ENCODE results near the gene HERPUD1. TPM values are rescaled to one million over a fixed set of nuclear protein-coding genes. Genes with fewer than 3 reads are reported as not detected.
A peak's percentile ranks its signal among the peaks of the same experiment; 100 is the strongest.

Gene HERPUD1
- total and polyA plus RNA-seq, 9 of the 15 experiments (the other 6 are each of a cell fraction or from before 2014, with no cell fraction given) = 14.2 to 60.7 (median 37.4) TPM

DNA sequence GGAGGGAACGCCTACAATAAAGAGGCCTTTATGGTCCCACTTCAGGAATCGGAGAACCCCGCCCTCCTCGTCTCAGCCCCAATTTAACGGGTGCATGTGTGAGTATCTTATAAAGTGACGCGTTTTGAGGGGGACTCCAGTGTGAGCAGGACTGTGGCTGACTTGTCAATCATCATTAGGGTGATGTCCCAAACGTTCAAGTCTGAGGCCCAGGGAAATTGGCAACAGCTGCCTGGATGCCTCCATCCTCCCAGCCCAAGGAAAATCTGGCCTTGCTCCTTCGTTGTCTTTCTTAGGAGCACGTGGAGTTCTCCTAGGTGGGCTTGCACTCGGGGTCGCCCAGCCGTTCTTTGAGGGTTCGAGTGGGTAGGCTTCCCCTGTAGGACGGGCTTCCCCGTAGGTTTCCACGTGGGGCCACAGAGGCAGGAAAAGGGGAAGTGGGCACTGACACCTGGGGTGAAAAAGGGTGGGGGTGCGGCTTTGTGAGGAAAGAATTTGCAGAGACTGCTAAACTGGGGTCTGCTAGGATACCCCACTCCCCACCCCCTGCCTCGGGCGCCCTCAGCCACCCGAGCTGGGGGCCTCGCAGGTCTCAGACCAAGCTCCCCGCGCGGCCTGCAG is 561 bp upstream of the HERPUD1 start (continued):
- TF ChIP-seq, protein P1, sequence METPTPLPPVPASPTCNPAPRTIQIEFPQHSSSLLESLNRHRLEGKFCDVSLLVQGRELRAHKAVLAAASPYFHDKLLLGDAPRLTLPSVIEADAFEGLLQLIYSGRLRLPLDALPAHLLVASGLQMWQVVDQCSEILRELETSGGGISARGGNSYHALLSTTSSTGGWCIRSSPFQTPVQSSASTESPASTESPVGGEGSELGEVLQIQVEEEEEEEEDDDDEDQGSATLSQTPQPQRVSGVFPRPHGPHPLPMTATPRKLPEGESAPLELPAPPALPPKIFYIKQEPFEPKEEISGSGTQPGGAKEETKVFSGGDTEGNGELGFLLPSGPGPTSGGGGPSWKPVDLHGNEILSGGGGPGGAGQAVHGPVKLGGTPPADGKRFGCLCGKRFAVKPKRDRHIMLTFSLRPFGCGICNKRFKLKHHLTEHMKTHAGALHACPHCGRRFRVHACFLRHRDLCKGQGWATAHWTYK (CRISPR knock-in tag; IDR thresholded peaks at IDR 0.05) = peak; percentile 41; the same call in 1 of the 2 replicates
- TF ChIP-seq CSDE1 (IDR thresholded peaks at IDR 0.05) (0 out of 4 replicates have a peak, but pooled peaks of 1 of the 2 experiments have one; percentile 8), ZFPM2 (CRISPR knock-in tag; IDR thresholded peaks at IDR 0.05) (no peak), FOXA1 (IDR thresholded peaks at IDR 0.05; ENCODE audit: borderline replicate concordance) (no peak), ESRRB (CRISPR knock-in tag; IDR thresholded peaks at IDR 0.05; ENCODE audit: borderline replicate concordance) (0 out of 2 replicates have a peak, but pooled peaks have one; percentile 63), ZKSCAN8 (CRISPR knock-in tag; IDR thresholded peaks at IDR 0.05) (peak; percentile 78; the same call in 1 of the 2 replicates), BCL6 (CRISPR knock-in tag; IDR thresholded peaks at IDR 0.05) (0 out of 2 replicates have a peak, but pooled peaks have one; percentile 18), ZNF583 (CRISPR knock-in tag; IDR thresholded peaks at IDR 0.05) (peak; percentile 68), TAF7 (tag; IDR thresholded peaks at IDR 0.05) (no peak), U2AF2 (optimal IDR thresholded peaks at IDR 0.05; ENCODE audit: low read depth, low read length) (no peak), ZNF76 (CRISPR knock-in tag; IDR thresholded peaks at IDR 0.05; ENCODE audit: borderline replicate concordance) (no peak), ZNF668 (CRISPR knock-in tag; IDR thresholded peaks at IDR 0.05) (peak; percentile 54; the same call in 1 of the 2 replicates), NONO (IDR thresholded peaks at IDR 0.05; ENCODE audit: low read depth in 2 of 2, low read length in 1 of 2) (no peak)
- TF ChIP-seq, protein P2, sequence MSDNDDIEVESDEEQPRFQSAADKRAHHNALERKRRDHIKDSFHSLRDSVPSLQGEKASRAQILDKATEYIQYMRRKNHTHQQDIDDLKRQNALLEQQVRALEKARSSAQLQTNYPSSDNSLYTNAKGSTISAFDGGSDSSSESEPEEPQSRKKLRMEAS (CRISPR knock-in tag; IDR thresholded peaks at IDR 0.05) = no peak
- TF ChIP-seq, protein P3, sequence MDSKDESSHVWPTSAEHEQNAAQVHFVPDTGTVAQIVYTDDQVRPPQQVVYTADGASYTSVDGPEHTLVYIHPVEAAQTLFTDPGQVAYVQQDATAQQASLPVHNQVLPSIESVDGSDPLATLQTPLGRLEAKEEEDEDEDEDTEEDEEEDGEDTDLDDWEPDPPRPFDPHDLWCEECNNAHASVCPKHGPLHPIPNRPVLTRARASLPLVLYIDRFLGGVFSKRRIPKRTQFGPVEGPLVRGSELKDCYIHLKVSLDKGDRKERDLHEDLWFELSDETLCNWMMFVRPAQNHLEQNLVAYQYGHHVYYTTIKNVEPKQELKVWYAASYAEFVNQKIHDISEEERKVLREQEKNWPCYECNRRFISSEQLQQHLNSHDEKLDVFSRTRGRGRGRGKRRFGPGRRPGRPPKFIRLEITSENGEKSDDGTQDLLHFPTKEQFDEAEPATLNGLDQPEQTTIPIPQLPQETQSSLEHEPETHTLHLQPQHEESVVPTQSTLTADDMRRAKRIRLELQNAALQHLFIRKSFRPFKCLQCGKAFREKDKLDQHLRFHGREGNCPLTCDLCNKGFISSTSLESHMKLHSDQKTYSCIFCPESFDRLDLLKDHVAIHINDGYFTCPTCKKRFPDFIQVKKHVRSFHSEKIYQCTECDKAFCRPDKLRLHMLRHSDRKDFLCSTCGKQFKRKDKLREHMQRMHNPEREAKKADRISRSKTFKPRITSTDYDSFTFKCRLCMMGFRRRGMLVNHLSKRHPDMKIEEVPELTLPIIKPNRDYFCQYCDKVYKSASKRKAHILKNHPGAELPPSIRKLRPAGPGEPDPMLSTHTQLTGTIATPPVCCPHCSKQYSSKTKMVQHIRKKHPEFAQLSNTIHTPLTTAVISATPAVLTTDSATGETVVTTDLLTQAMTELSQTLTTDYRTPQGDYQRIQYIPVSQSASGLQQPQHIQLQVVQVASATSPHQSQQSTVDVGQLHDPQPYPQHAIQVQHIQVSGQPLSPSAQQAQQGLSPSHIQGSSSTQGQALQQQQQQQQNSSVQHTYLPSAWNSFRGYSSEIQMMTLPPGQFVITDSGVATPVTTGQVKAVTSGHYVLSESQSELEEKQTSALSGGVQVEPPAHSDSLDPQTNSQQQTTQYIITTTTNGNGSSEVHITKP (IDR thresholded peaks at IDR 0.05; ENCODE audit: partially characterized antibody) = no peak
- TF ChIP-seq, protein P4, sequence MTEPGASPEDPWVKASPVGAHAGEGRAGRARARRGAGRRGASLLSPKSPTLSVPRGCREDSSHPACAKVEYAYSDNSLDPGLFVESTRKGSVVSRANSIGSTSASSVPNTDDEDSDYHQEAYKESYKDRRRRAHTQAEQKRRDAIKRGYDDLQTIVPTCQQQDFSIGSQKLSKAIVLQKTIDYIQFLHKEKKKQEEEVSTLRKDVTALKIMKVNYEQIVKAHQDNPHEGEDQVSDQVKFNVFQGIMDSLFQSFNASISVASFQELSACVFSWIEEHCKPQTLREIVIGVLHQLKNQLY (CRISPR knock-in tag; conservative IDR thresholded peaks at IDR 0.05) = 0 out of 4 replicates have a peak, but pooled peaks of 1 of the 2 experiments have one; percentile 40
- TF ChIP-seq, protein P5, sequence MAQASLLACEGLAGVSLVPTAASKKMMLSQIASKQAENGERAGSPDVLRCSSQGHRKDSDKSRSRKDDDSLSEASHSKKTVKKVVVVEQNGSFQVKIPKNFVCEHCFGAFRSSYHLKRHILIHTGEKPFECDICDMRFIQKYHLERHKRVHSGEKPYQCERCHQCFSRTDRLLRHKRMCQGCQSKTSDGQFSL (CRISPR knock-in tag; IDR thresholded peaks at IDR 0.05) = 0 out of 2 replicates have a peak, but pooled peaks have one; percentile 30
- TF ChIP-seq, protein P5 (tag; IDR thresholded peaks at IDR 0.05) = peak; percentile 49 to 68; a peak in 3 of 4 replicates
- TF ChIP-seq, protein P6, sequence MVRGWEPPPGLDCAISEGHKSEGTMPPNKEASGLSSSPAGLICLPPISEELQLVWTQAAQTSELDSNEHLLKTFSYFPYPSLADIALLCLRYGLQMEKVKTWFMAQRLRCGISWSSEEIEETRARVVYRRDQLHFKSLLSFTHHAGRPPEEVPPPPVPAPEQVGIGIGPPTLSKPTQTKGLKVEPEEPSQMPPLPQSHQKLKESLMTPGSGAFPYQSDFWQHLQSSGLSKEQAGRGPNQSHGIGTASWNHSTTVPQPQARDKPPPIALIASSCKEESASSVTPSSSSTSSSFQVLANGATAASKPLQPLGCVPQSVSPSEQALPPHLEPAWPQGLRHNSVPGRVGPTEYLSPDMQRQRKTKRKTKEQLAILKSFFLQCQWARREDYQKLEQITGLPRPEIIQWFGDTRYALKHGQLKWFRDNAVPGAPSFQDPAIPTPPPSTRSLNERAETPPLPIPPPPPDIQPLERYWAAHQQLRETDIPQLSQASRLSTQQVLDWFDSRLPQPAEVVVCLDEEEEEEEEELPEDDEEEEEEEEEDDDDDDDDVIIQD (CRISPR knock-in tag; IDR thresholded peaks at IDR 0.05) = peak; percentile 75; the same call in 1 of the 2 replicates
